ENCODE results near the gene DHRS9.
"Not testable (repeated sequence)": the region's sequence is repeated elsewhere in the genome, so short reads cannot be mapped to it uniquely, and the experiment has no call there.

Gene DHRS9

DNA sequence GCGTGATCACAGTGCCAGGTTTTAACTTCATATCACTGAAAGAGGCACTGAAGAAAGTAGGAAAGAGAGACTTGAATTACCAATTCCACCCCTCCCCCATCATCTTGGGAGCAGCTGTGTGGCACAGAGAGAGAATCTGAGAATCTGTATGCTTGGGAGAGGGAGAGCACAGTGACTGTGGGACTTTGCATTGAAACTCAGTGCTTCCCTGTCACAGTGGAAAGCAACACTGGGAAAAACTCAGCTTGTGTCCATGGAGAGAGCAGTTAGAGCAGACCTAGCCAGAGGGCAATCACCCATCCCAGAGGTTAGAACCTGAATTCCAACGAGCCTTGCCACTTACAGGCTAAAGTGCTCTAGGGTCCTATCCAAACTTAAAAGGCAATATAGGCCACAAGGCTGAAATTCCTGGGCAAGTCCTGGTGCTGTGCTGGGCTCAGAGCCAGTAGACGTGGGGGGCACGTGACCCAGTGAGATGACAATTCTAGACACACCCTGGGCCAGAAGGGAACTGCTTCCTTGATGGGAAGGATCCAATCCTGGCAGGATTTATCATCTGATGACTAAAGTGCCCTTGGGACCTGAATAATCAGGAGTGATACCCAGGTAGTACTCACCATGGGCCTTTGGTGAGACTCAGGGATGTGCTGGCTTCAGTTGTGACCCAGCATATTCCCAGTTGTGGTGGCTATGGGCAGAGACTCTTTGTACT, 22.8 kb upstream of the DHRS9 start:
- TF ChIP-seq, protein P1, sequence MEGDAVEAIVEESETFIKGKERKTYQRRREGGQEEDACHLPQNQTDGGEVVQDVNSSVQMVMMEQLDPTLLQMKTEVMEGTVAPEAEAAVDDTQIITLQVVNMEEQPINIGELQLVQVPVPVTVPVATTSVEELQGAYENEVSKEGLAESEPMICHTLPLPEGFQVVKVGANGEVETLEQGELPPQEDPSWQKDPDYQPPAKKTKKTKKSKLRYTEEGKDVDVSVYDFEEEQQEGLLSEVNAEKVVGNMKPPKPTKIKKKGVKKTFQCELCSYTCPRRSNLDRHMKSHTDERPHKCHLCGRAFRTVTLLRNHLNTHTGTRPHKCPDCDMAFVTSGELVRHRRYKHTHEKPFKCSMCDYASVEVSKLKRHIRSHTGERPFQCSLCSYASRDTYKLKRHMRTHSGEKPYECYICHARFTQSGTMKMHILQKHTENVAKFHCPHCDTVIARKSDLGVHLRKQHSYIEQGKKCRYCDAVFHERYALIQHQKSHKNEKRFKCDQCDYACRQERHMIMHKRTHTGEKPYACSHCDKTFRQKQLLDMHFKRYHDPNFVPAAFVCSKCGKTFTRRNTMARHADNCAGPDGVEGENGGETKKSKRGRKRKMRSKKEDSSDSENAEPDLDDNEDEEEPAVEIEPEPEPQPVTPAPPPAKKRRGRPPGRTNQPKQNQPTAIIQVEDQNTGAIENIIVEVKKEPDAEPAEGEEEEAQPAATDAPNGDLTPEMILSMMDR (conservative IDR thresholded peaks at IDR 0.05; ENCODE audit: low read depth, low read length), result no peak
- no peak overlapping the region for H3K4me3 ChIP-seq (ENCODE audit: low read length)
- no peak for DNase-seq (ENCODE audit: low read depth)

DNA sequence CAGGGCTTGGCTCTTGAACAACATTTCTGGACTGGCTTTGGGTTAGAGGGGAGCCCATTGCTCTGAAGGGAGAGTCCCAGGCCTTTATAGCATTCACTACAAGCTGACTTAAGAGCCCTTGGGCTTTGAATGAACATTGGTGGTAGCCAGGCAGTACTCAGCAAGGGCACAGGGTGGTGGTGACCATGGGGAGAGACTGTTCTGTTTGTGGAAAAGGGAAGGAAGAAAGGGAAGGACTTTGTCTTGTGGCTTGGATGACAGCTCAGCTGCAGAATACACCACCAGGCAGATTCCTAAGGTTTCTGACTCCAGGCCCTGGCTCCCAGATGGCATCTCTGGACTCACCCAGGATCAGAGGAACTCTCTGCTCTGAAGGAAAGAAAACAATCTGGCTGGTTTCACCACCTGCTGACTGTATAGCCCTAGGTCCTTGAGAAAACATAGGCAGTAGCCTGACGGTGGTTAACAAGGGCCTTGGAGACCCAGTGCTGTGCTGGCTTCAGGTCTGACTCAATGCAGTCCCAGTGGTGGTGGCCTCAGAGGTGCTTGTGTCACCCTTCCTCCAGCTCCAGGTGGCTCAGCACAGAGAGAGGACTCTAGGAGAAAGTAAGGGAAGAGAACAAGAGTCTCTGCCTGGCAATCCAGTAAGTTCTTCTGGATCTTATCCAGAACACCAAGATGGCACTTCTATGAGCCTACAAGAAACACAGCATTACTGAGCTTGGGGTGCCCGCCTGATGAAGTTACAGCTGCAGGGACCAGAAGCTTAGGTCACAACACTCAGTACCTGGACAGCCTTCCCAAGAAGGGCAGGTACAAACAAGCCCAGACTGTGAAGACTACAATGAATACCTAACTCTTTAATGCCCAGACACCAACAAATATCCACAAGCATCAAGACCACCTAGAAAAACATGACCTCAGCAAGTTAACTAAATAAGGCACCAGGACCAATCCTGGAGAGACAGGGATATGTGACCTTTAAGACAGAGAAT, 21.8 kb upstream of the DHRS9 start:
- DNase-seq (ENCODE audit: low read depth), result no peak
- H3K4me3 ChIP-seq (ENCODE audit: low read length), result no peak overlapping the region
- TF ChIP-seq, protein P1 (conservative IDR thresholded peaks at IDR 0.05; ENCODE audit: low read depth, low read length), result no peak

DNA sequence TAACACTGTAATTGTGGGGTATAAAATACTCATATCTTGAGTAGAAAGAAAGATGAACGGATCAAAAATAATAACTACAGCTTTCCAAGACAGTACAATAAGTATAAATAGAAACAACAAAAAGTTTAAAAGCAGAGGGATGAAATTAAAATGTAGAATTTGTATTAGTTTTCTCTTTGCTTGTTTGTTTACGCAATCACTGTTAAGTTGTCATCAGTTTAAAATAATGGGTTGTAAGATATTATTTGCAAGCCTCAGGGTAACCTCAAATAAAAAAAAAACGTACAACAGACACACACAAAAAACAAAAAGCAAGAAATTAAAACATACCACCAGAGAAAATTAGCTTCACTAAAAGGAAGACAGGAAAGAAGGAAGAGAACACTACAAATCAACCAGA, 20.2 kb upstream of the DHRS9 start:
- no peak overlapping the region for H3K4me3 ChIP-seq (ENCODE audit: low read length)
- DNase-seq (ENCODE audit: low read depth), result no peak
- TF ChIP-seq, protein P1 (conservative IDR thresholded peaks at IDR 0.05; ENCODE audit: low read depth, low read length), result no peak

DNA sequence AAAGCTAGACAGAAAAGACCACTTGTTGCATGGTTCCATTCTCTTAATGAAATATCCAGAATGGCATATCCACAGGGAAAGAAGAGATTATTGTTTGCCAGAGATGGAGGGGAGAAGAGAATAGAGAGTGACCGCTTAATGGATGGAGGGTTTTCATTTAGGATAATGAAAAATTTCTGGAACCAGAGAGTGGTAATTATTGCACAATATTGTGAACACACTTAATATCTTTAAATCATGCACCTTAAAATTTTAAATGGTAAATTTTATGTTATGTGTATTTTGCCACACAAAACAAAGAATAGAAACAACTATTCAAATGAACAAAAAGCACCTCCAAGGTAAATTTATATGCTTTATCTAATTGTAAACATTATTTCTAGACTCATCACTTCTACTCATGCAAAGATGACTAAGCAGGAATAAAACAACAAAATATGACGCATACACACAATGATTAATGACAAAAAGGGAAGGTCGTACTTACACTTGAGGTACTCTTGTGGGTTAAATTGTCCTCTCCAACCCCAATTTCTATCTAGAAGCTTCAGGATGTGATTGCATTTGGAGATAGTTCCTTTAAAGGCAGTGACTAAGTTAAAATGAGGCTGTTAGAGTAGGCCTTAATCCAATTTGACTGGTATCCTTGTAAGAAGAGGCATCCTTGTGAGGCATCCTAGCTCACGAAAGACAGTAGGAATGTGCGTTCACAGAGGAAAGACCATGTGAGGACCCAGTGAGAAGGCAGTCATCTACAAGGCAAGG, 18.7 kb upstream of the DHRS9 start:
- no peak for DNase-seq (ENCODE audit: low read depth)
- no peak overlapping the region for H3K4me3 ChIP-seq (ENCODE audit: low read length)
- TF ChIP-seq, protein P1 (conservative IDR thresholded peaks at IDR 0.05; ENCODE audit: low read depth, low read length), result no peak

DNA sequence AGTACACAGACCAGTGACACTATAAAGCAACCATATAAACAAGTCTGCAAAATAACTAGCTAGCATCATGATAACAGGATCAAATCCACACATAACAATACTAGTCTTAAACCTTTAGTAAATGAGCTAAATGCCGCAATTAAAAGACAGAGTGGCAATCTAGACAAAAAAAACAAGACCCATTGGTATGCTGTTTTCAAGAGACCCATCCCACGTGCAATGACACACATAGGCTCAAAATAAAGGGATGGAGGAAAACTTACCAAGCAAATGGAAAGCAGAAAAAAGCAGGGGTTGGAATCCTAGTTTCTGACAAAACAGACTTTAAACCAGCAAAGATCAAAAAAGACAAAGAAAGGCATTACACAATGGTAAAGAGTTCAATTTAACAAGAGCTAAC, 14.8 kb upstream of the DHRS9 start:
- not testable (repeated sequence) for H3K4me3 ChIP-seq (ENCODE audit: low read length); DNase-seq (ENCODE audit: low read depth)

DNA sequence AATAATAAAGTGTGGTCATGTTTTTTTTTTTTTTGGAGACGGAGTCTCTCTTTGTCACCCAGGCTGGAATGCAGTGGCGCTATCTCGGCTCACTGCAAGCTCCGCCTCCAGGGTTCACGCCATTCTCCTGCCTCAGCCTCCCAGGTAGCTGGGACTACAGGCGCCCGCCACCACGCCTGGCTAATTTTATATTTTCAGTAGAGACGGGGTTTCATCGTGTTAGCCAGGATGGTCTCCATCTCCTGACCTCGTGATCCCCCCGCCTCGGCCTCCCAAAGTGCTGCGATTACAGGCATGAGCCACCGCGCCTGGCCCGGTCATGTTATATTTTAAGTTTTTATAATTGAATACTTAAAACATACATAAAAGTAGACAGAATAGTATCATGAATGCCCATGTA, 5.2 kb upstream of the DHRS9 start:
- H3K4me3 ChIP-seq (ENCODE audit: low read length); DNase-seq (ENCODE audit: low read depth): not testable (repeated sequence)

DNA sequence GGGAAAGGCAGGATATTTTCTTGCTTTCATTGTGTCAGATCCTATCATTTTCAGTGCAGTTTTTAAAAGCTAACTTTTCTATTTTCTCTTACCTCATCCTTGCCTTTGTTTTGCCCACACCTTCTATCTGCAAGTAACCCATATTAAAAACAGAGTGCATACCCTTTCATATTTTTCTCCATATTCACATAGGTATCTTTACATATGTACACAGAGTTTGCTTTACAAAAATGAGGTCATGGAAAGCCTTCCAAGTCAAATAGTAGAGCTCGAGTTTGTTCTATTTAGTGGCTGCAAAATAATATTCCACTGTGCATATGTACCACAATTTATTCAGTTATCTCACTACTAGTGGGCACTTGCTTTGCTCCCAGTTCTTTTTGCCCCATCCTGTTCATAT, 3.9 kb upstream of the DHRS9 start:
- TF ChIP-seq, protein P1 (conservative IDR thresholded peaks at IDR 0.05; ENCODE audit: low read depth, low read length), result no peak
- no peak for DNase-seq (ENCODE audit: low read depth)
- no peak overlapping the region for H3K4me3 ChIP-seq (ENCODE audit: low read length)
